ENCODE results near the gene MMD. TPM values are rescaled to one million over a fixed set of nuclear protein-coding genes. Genes with fewer than 3 reads are reported as not detected.
"Not testable (repeated sequence)": the region's sequence is repeated elsewhere in the genome, so short reads cannot be mapped to it uniquely, and the experiment has no call there.

MMD gene
- total RNA-seq, 1 experiment from 2014 or later = 14.0 TPM

DNA sequence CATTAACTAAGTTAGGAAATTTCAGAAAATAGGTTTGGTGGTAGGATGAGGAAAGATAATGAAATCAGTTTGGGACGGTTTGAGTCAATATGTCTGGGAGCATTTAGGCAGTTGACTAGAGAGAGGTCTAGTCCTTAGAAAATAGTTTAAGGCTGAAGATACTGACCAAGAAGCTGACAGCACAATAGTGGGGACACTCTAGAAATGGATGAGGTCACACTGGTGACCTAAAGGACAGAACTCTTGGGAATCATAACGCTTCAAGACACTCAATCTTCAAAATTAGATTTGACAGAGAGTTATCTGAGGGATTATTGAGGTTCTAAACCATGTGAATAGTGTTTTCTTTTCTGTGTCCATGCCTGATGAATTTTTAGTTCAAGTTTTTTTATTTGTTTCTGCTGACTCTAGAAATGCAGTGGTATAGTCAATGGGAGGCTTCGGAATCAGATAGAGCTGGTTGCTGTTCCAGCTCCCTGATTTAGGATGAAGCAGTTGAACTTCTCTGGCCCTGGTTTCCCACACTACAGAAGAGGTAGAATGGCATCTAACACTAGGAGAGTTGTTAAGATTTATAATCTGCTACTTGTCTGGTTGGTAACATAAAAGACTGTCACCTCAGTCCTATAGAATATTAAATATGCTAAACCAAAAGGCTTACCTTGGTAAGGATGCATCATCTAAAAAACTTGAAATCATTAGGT lies 29.7 kb downstream of the MMD start:
- DNase-seq (ENCODE audit: low spot score) = no peak

DNA sequence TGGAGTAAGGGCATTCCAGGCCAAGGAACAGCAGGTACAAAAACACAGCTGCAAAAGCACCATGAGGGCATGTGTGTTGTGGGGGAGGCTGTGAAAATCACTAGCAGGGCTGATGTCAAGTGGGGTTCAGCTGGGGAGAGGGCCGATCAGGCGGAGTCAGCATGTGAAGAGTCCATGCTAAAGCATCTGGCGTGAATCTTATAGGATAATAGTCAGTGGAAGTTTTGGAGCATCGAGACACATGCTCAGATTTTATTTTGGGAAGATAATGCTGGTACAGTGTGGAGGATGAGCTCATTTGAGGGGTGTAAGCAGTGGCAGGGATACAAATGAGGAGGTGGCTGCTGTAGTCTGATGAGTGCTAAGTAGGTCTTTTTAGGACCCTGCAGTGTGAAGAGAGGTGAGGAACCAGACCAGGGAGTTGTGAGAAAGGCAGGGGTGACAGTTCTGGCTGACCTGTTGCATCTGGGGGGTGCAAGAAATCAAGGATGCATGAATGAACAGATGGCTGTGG lies 30.3 kb downstream of the MMD start:
- no peak for DNase-seq (ENCODE audit: low spot score)

DNA sequence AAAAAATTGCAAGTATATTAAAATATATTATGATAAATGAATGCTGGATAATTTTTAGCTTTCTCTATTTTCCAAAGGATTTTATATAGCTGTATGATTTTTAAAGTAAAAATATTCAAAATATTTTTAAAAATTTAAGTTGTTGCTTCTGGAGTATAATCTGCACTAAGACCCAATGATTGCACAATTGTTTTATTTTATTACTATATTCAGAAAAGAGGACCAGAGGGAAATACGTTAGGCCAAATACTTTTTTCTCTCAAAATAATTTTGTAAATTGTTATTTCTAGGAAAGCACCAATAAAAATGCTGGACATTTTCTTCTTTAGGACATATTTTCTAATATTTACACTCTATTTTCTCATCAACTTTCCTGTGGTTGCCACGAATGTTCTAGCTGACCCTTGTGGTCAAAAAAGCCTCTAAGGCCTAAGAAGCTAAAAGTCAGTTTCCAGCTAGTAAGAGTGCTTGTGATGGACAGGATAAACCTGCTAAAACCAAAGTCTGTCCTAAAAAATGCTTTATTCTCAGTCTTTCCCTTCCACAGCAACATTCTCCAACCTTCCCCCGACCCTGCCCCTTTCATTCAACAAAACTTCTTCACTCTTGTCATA lies 31.2 kb downstream of the MMD start:
- DNase-seq (ENCODE audit: low spot score) = no peak

DNA sequence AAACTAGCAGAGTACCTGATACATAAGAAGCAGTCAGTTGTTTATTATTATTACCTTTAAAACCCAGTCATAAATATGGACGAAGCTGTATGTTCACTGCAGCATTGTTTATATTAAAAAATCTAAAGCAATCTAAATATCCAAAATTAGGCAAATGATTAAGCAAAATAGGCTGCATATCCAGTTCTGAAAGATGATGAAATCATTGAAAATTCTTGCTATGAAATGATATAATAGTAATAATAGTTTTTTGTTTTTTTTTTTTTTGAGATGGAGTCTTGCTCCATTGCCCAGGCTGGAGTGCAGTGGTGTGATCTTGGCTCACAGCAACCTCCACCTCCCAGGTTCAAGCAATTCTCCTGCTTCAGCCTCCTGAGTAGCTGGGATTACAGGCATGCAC lies 31.9 kb downstream of the MMD start:
- not testable (repeated sequence) for DNase-seq (ENCODE audit: low spot score)

DNA sequence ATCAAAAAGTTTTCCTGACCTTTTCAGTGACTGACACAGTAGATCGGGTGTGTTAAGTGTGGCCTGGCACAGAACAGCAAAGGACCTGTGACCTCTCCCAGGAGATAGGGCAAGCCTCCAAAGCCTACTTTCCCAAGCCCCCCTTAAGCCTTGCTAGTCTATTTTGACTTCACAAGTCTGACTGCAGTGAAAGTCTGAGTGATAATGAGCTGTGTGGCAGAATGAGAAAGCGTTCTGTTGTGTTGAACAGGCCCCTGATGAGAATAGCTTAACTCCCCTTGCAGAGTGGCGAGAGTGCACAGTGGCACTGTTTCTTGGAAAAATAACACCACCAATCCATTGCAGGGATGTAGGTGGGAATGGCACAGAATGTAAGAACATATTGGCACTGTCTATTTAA lies 32.8 kb downstream of the MMD start:
- DNase-seq (ENCODE audit: low spot score) = no peak

DNA sequence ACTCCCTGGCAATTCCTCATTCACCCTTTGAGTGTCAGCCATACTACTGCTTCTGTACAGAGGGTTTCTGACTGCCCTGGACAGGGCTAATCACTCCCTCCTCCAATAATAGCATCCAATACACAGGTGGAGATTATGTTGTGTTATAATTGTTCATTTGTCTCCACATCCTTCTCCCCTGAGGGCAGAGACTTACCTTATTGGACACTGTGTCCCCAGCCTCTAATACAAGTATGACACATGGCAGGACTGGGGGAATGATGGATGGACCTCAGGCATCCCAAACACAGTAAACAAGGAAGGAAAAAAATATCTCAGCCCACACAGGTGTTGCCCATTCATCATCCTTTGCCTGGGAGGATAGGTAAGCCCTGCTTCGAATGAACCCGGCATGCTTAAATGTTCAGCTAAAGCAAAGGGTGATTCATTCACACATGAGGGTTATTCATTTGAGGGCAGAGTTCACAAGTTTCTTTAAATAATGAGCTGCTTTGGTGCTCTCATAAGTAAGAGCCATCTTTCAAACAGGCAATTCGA lies 34.8 kb downstream of the MMD start:
- no peak for DNase-seq (ENCODE audit: low spot score)

DNA sequence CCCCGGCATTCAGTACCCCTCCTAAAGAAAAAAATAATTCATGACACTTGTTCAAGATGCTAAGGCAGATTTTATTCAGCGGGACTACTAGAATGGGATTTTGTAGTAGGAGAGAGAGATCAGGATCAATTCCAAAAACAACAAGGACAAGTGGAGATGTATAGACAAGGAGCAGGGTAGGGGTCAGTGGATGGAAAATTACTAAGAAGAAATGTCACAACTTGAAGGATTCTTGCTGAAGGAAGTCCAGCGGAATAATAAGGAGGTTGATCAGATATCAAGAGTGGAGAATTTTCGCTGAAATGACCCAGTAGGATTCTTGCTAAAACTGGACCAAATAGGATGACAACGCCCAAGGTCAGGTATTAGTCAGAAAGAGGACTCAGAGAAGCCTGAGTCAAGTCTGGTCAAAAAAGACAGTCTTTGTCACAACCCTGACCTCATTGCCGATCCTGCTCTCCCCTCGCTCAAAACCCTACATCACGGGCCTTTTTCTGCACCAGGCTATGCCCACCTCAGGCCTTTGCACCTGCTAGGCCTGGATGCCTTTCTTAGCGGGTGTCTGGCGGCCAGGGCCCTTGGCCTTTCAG lies 36.9 kb downstream of the MMD start:
- DNase-seq (ENCODE audit: low spot score) = no peak

DNA sequence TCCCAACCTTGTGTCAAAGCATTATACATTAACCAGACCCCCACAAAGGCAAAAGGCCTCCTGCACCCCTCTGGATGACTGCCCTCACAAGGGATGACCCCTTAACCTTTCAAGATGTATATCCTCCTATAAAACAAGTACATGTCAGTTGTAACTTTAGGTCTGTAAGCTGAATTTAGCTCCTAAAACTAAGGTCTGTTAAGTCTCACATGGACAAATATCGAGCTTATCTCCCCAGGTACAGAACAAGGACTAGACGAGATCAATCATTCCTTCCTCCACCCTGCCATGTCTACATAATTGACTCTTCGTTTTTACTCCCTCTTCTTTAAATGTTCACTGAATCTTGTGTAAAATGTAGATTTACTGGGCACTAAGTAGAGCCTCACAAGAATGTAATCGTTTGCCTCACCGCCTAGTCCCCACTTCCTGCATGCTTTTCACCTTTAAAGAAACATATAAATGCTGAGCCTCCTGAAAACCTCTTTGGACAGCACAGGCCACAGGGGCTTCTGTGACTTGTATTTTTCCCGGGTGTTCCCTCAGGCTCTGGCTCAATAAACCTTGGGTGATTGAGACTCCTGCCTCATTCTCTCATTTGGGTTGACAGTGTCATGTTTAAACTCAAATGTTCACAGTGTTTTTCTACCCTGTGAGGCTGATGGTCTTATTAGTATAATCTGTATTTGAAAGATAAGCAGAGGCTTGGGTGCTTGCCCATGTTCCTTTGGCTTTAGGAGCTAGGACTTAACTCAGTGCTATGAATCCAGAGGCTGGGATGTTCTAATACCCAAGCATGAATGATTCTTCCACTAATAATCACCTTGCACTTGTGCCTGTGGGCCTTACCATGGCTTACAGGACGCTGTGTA lies 37.6 kb downstream of the MMD start:
- no peak for DNase-seq (ENCODE audit: low spot score)

DNA sequence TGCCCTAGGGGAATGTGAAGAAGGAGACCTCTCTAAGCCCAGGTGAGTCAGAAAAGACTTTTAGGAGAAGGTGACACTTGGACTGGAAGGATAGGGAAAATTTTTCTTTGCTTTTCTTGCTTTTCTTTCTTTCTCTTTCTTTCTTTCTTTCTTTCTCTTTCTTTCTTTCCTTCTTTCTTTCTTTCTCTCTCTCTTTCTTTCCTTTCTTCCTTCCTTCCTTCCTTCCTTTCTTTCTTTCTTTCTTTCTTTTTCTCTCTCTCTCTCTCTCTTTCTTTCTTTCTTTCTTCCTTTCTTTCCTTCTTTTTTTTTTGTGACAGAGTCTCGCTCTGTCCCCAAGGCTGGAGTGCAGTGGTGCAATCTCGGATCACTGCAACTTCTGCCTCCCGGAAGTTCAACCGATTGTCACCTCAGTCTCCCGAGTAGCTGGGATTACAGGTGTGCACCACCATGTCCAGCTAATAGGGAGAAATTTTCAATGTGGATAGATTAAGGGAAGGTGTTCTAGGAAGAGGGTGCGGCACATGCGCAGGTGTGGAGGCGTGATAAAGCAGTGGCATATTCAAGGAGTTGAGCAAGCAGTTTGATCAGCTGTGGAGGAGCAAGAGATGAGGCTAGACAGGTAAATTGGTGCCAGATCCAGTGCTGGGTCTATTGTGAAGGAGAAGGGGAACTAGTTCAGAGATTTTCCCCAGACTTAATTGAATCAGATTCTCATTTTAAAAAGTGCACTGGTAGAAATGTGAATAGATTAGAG lies 40.4 kb downstream of the MMD start:
- no peak for DNase-seq (ENCODE audit: low spot score)

DNA sequence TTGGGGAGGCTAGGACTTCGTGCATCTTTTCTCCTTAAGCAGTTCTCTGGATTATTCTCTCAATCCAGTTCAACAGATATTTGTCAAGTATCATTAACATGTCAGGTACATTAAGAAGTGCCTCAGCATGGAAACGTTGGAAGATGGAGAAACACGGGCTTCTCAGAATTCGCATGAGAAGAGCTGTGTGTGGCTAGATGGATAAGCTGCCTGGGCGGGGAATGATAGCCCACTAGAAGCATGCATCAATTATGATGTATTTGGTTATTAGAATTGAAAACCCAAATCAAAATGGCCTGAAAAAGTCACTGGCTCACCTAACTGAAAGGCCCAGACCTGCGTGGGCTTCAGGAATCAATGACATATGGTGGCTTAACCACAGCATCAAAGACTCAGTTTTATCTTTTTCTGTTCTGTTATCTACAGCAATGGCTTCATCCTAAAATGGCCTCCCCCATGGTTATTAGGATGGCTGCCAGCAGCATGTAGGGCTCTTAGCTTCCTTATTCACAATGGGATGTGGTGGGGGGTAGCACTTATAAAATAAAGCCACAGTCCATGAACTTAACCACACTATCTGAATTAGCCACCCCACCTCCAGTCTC lies 43.9 kb downstream of the MMD start:
- DNase-seq (ENCODE audit: low spot score) = no peak

DNA sequence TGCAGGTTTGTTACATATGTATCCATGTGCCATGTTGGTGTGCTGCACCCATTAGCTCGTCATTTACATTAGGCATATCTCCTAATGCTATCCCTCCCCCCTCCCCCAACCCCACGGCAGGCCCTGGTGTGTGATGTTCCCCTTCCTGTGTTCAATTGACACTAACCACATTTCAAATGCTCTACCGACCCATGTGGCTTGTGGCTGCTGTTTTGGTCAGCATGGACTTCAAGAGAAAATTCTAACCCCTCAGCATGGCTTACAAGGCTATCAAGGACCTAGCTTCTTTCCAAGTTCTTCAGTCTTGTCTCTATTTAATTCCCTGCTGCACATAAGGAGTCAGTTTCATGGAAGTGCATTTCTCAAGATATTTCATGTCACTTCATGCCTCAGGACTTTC lies 52.9 kb downstream of the MMD start:
- no peak for DNase-seq (ENCODE audit: low spot score)

DNA sequence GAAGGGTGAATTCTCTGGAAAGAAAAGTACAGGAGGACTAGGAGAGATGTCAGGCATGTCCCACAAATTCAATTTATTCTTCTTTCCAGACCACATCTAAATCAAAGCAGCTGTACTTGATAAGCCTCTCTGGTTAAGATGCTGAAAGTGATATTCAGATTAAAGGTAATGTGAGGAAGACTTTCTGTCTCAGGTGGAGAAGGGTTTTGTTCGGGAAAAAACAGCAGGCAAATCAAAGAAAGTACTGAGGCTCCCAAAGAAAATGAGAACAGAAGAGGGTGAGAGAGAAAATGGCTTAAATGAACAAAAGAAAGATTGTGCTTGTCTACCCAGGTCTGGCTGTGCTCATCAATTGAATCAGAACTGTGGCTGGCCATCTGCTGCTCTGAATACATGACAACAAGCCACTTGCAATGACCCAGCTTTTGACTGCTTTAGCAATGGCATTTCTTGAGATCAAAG lies 55.6 kb downstream of the MMD start:
- DNase-seq (ENCODE audit: low spot score) = no peak

DNA sequence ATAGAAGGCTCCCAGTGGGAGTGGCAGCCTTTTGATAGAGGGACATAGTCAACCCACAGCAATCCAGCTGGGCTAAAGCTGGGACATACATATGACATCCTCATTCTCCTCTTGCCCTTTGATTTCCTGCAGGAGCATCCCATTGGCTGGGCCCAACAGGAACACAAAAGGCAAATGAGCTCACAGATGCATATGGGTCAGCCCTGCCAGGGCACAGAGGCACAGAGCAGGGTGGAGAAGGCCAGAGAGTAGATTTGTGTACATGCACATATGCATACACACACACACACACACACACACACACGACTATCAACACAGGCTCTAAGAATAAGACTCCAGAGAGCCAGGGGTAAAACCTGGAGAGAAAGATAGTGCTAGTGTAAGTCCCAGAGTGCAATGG lies 58.6 kb downstream of the MMD start:
- no peak for DNase-seq (ENCODE audit: low spot score)

DNA sequence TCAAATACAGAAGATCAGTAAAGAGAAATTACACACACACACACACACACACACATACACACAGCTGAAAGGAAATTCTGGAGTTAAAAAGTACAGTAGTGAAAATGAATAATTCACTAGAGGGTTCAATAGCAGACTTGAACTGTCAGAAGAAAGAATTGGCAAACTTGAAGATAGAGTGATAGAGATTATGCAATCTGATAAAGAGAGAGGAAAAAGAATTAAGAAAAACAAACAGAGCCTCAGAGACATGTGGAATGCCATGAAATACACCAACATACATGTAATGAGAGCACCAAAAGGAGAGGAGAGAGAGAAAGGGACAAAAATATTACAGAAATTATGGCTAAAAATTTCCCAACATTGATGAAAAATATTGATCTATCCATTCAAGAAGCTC lies 60.7 kb downstream of the MMD start:
- no peak for DNase-seq (ENCODE audit: low spot score)

DNA sequence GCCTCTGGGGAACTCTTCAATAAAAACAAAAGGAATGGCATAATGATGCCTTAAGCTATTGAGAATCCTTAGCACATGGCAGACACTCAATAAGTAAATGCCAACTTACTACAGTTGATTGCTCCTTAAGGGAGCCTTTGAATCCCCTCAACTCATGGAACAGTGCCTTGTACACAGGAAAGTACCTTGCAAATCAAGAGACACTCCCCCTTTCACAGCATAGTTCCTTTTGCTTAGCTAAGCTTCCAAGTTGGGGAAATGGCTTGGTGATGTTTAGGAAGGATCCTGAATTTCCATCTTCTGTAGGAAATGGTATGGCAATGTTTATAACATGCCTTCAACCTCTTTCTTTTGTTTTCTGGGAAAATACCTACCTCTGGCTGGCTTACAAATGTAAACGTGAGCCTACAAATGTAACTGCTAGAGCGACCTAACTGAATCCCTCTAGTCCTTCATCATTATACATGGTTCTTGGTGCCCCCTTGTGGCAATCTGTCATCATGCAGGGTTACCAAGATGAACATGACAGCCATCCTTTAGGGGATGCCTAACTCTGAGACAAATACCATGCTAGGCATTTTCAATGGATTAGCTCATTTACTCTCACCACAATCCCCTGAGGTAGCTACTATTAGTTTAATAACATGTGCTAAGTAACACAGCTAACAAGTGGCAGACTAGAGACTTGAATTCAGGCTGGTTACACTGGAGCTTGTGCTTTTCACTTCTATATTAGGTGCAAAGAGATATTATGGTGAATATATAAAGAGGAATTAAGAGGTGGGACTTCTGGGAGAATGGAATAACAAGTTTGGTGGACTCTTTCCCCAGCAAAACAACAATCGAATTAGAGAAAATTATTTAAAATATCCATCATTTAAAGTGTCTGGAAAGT lies 65.0 kb downstream of the MMD start:
- peak; percentile 60 for DNase-seq (ENCODE audit: low spot score)

DNA sequence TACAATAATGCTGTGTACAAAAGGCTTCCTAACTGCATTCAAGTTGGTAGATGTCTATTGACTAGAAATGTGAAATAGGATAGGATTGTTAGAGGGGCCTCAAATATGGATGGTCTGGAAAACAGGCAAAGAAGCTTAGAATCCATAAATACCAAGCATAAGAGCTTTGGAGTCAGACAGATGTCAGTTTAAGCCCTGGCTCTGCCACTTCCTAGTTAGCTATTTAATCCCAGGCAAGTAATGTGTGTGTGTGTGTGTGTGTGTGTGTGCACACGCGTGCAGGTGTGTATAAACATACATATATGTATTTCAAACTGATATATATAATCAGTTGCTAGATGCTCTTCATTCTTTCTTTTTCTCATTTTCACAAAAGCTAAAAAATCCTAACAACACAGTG lies 66.7 kb downstream of the MMD start:
- no peak for DNase-seq (ENCODE audit: low spot score)

DNA sequence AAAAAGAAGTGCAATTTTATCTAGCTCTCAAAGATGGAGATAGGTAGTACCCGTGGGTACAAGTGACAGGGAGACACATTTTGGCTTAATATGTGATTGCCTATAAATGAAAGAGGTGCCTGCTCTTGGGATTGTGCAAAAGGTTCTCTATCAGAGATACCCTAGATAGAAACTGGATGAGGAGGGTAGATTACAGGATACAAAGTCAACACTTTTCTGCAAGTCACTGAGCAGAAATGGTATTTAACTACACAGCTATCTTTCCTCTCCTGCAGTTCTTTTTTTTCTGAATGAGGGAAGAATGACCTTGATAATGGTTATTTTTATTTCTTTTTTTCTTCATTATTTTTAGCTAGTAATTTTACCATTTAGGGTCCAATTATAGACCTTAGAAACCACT lies 67.6 kb downstream of the MMD start:
- no peak for DNase-seq (ENCODE audit: low spot score)

DNA sequence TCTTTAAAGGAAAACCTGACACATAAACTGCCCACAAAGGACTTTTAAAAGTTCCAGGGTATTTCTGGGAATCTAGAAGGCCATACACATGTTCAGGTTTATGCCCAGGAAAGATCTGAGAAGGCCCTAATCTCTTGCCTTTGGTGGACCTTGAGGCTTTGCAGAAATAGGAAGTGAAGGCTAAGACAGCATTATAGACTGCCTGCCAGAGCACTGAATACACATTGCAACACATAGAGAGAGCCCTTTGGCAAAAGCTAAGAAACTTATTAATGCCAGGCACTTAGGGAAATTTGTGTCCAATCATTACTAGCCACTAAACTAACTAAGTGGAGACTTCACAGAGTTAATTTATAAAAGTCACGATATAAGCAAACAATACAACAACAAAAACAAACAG lies 70.4 kb downstream of the MMD start:
- no peak for DNase-seq (ENCODE audit: low spot score)

DNA sequence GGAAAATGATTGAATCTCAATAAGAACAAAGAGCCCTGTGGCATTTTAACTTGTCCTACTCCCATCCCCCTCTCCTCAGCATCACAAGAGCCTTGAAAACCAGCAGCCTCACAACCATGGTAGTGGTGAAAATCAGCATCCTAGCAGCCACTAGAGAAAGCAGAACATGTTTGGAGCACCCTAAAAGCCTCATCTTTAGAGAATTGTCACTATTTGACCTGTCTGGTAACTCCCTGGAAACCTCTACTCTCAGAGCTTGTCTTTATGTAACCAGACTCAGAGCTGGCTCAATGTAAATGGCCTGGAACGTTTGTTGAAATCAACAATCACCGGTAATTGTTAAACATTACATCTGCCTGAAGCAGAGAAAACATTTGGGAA lies 70.8 kb downstream of the MMD start:
- DNase-seq (ENCODE audit: low spot score) = no peak
